Muscle of leg (tissue), 11 donors: ENCODE results near the gene PRKAG2. TPM values are rescaled to one million over a fixed set of nuclear protein-coding genes. Genes with fewer than 3 reads are reported as not detected.
A peak's percentile ranks its signal among the peaks of the same experiment; 100 is the strongest.

Experiments used
- DNase-seq: peaks from one replicate; pipeline ENCODE4 v3.0.0; 2013
- H3K27ac ChIP-seq: one replicate; pipeline ENCODE4 v1.5.1; 2013; ENCODE audit warnings: mild to moderate bottlenecking, low read length, control low read depth
- H3K27me3 ChIP-seq: one replicate; pipeline ENCODE4 v1.6.1; 2013; ENCODE audit warnings: low read length; ENCODE audit not compliant: control insufficient read depth, insufficient read depth
- H3K36me3 ChIP-seq: one replicate; pipeline ENCODE4 v1.6.1; 2013; ENCODE audit warnings: low read length; ENCODE audit not compliant: control insufficient read depth, insufficient read depth
- H3K4me1 ChIP-seq: one replicate; pipeline ENCODE4 v1.6.1; 2013; ENCODE audit warnings: low read length; ENCODE audit not compliant: control insufficient read depth, insufficient read depth
- H3K4me3 ChIP-seq: one replicate; pipeline ENCODE4 v1.5.1; 2013; ENCODE audit warnings: low read length, control low read depth
- H3K9me3 ChIP-seq: replicated peaks from 2 replicates; pipeline ENCODE4 v1.6.1; 2013; ENCODE audit warnings: low read depth, low read length; ENCODE audit not compliant: control insufficient read depth
- WGBS: methylation state at CpG from one replicate; pipeline ENCODE4 v1.1.5; 2013; ENCODE audit warnings: missing lambda C conversion rate; ENCODE audit not compliant: insufficient coverage; 5-methylcytosine and 5-hydroxymethylcytosine counted together
- polyA plus RNA-seq, 8 donors: library from polyadenylated mRNA; unstranded; fragments of 120-200 nt; gene quantifications; one replicate each; pipeline versions ENCODE4 v1.2.1 to v1.2.3, GENCODE V29; 2013; ENCODE audit warnings: inconsistent platforms in 1 of 8, low replicate concordance in 1 of 8; ENCODE audit not compliant: insufficient read length in 8 of 8, insufficient read depth in 1 of 8
- total RNA-seq: library from RNA; stranded (reverse); fragments of 120-200 nt; gene quantifications from one replicate; pipeline ENCODE4 v1.2.4, GENCODE V29; 2013

PRKAG2 gene
- total and polyA plus RNA-seq, 9 donors, result 3.9 to 16.4 (median 11.2) TPM

DNA sequence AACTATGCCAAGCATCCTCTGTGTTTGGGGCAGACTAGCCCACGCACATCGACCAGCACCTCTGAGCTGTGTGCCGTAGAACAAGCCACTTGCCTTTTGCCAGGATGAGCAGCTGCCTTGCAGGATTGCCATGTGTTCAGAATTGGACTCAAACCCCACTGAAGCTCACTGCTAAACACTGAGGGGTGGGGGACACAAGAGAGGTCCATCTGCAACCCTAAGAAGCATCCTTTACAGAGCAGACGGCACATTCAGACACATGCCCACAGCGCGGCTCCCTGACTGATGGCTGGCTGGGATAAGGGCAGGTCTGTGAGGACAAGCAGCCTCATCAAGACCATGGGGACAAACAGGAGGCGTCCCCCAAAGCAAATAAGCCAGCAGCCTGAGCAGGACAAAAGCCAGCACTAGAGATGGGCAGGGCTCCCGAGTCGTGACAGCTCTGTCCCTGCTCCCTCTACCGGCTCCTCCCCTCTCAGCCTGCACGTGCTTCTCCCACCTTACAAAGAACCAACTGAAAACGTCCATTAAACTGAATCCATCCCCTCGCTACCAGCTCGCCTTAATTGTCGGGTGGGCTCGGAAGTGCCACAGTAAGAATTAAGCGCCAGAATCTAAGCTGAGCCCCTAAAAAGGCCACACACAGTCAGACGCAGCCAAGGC is 114.2 kb downstream of the PRKAG2 start:
- Histone ChIP-seq H3K4me3 (no peak overlapping the region), H3K9me3 (no peaks in the 10 kb centered on the region), H3K36me3 (no peaks in the 10 kb centered on the region), H3K27ac (no peak overlapping the region), H3K27me3 (peaks cover 30% of the 10 kb centered on the region), H3K4me1 (peaks cover 7% of the 10 kb centered on the region)
- WGBS, result 43% methylated on average over 18 of the region's 18 CpGs
- DNase-seq, result no peak

GRCh38 chr7:151761957-151762356 is 115.0 kb downstream of the PRKAG2 start:
- 91% methylated on average over 7 of the region's 9 CpGs for WGBS
- DNase-seq, result no peak
- no peaks in the 10 kb centered on the region for H3K9me3 ChIP-seq
- H3K4me3 ChIP-seq, result no peak overlapping the region
- H3K27ac ChIP-seq, result no peak overlapping the region
- H3K27me3 ChIP-seq, result peaks cover 30% of the 10 kb centered on the region
- no peaks in the 10 kb centered on the region for H3K36me3 ChIP-seq
- peaks cover 7% of the 10 kb centered on the region for H3K4me1 ChIP-seq

- peaks cover 10% of the 10 kb centered on the region for H3K4me1 ChIP-seq
- 100% methylated on average over 1 of the region's 3 CpGs for WGBS
- H3K4me3 ChIP-seq, result no peak overlapping the region
- no peak overlapping the region for H3K27ac ChIP-seq
- no peaks in the 10 kb centered on the region for H3K36me3 ChIP-seq
- H3K27me3 ChIP-seq, result peaks cover 30% of the 10 kb centered on the region
- no peak for DNase-seq
- H3K9me3 ChIP-seq, result no peaks in the 10 kb centered on the region
These were observed 115.7 kb downstream of the PRKAG2 start for GRCh38 chr7:151761231-151761630.

GRCh38 chr7:151759591-151760042 is 117.3 kb downstream of the PRKAG2 start:
- peaks cover 30% of the 10 kb centered on the region for H3K27me3 ChIP-seq
- peaks cover 27% of the 10 kb centered on the region for H3K4me1 ChIP-seq
- H3K4me3 ChIP-seq, result no peak overlapping the region
- H3K36me3 ChIP-seq, result no peaks in the 10 kb centered on the region
- peak; percentile 73 for DNase-seq
- 40% methylated on average over 6 of the region's 9 CpGs for WGBS
- H3K9me3 ChIP-seq, result no peaks in the 10 kb centered on the region
- no peak overlapping the region for H3K27ac ChIP-seq

DNA sequence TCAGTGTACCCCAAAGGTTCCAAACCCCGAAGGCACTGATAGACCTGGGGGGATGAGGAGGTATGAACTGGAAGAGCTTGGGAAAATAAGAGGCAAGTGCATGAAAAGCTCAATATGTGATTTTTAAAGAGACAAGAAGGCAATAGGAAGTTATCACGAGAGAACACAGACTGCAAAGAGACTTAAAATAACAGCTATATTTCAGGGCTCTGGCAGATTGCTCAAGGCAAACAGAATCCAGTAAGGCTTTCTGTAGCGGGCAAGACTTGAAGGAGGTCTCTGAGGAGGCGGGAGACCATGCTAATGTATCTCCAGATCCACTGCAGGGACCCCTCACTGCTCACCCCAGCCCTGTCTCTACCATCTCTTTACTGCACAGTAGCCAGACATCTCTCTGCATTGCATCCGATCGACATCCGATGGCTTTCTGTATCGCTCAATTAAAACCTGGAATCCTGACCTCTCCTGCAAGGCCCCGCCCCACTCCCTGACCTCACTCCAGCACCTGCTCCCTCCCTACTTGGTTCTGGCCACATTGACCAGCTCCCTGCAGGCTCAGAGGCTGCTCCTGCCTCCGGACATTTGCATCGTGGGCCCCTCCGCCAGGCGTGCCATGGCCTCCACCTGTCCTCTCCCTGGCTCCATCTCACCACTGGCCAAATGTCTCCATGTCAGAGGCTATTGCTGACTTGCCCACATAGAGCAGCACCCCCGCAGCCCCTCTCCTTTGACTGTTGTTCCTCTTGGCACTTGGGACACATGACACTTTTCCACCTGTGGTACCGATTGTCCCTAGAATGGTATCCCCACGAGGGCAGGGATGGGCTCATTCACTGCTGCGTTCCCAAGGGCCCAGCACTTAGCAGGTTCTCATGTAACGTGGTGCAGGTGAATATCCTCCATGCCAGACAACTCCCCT is 118.0 kb downstream of the PRKAG2 start:
- peaks cover 30% of the 10 kb centered on the region for H3K27me3 ChIP-seq
- no peak for DNase-seq

DNA sequence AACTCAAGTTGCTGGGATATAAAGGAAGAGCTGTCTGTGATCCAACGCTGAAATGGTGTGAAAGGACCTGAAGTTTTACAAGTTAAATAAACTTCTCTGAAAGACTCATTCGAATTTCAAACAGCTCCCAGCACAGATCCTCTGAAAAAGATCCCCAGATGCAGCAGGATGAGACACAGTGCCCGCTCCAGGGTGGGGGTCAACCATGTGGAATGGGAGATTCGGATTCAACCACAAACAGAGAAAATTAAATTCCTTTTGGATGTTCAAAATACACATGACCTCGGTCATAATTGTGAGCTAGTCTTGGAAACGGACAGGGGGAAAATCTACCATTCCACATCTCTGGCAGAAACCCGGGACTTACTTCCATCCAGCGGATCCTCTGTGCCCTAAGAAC is 119.6 kb downstream of the PRKAG2 start:
- Histone ChIP-seq H3K4me1 (peaks cover 28% of the 10 kb centered on the region), H3K9me3 (no peaks in the 10 kb centered on the region), H3K27ac (no peak overlapping the region), H3K36me3 (no peaks in the 10 kb centered on the region), H3K4me3 (no peak overlapping the region), H3K27me3 (peaks cover 18% of the 10 kb centered on the region)
- 71% methylated on average over 4 of the region's 8 CpGs for WGBS
- DNase-seq, result no peak

More for the DNA sequence above, 118.0 kb downstream of the PRKAG2 start:
- Histone ChIP-seq H3K27ac (no peak overlapping the region), H3K4me3 (no peak overlapping the region), H3K36me3 (no peaks in the 10 kb centered on the region), H3K4me1 (peaks cover 34% of the 10 kb centered on the region), H3K9me3 (no peaks in the 10 kb centered on the region)
- WGBS, result 73% methylated on average over 17 of the region's 18 CpGs

- peaks cover 28% of the 10 kb centered on the region for H3K4me1 ChIP-seq
- H3K9me3 ChIP-seq, result no peaks in the 10 kb centered on the region
- no peak overlapping the region for H3K4me3 ChIP-seq
- no peak for DNase-seq
- H3K27ac ChIP-seq, result no peak overlapping the region
- 73% methylated on average over 8 of the region's 13 CpGs for WGBS
- peaks cover 14% of the 10 kb centered on the region for H3K27me3 ChIP-seq
- H3K36me3 ChIP-seq, result no peaks in the 10 kb centered on the region
These were observed 120.0 kb downstream of the PRKAG2 start for GRCh38 chr7:151756866-151757265.

DNA sequence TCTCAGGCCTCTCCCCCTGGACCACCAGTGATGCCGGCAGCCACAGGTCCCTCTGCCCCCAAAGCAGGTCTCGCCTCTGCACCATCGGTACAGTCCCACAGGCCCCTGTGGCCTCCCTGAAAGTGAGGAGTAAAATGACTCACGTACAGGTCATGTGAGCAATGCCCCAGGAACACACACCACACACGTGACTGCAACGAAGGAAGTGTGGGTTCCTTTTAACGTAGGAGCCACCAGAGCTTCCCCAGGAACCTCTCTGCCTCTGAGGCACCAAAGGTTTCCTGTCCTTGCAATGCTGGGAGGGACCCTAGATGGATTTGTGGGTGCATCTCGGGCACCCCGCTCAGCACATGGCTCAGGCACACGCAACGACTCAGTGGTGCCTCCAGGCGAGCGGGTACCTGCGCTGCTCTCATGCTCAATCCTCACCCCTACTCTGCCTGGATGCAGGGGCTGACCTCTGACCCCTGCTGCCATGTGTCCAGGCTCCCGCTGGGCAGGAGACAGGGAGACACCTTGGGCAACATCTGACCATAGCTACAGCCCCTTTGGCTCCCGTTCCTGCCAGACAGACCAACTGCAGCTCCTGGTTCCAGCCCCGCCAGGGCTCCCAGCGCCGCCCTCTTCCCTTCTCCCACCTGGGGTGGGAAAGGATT is 120.7 kb downstream of the PRKAG2 start:
- Histone ChIP-seq H3K27ac (no peak overlapping the region), H3K36me3 (no peaks in the 10 kb centered on the region), H3K4me1 (peaks cover 28% of the 10 kb centered on the region), H3K4me3 (no peak overlapping the region), H3K27me3 (peaks cover 11% of the 10 kb centered on the region), H3K9me3 (no peaks in the 10 kb centered on the region)
- no peak for DNase-seq
- WGBS, result 75% methylated on average over 10 of the region's 19 CpGs

DNA sequence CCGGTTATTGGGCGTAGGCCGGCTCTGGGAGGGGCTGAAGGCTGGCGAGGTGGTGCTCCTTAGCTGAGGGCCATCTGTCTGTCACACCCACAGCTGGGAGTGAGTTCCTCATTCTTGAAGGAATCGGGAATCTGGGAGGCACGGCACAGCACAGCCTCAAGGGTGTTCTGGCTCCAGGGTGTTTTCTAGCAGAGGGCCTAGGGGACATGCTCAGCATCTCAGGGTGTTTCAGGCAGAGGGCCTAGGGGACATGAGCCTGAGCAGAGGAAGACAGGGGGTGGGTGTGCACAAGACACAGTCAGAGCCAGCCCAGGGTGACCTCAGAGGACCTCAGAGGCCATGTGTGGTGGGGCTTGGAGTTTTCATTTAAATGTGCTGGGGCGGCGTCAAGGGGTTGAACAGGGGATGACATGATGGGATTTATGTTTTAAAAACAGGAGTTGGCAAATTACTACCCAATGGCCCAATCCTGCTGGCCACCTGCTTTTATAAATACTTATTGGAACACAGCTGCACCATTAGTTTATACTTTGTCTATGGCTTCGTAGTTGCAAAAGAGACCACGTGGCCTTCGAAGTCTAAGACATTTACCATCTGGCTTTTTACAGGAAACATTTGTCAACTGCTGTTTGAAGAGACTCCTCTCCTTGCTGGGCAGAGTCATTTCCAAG is 121.6 kb downstream of the PRKAG2 start:
- no peaks in the 10 kb centered on the region for H3K36me3 ChIP-seq
- peaks cover 11% of the 10 kb centered on the region for H3K27me3 ChIP-seq
- H3K27ac ChIP-seq, result no peak overlapping the region
- peak; percentile 57 for DNase-seq
- WGBS, result 64% methylated on average over 7 of the region's 11 CpGs
- peaks cover 28% of the 10 kb centered on the region for H3K4me1 ChIP-seq
- no peak overlapping the region for H3K4me3 ChIP-seq
- H3K9me3 ChIP-seq, result no peaks in the 10 kb centered on the region
